Adipose tissue (tissue), 3 donors: ENCODE results near the gene HAO1. TPM values are rescaled to one million over a fixed set of nuclear protein-coding genes. Genes with fewer than 3 reads are reported as not detected.
"Not testable (repeated sequence)": the region's sequence is repeated elsewhere in the genome, so short reads cannot be mapped to it uniquely, and the experiment has no call there.

ENCODE experiments used
- H3K27ac ChIP-seq: one replicate; pipeline ENCODE4 v1.5.1; 2013; ENCODE audit warnings: low read depth, low read length
- WGBS, 3 donors: extraction: QIAGEN DNeasy Blood & Tissue Kit; methylation state at CpG; one replicate each; pipeline ENCODE4 v1.1.7; 2013; 5-methylcytosine and 5-hydroxymethylcytosine counted together
- polyA plus RNA-seq, 3 donors: library from polyadenylated mRNA; stranded (reverse); fragments of 200-250 nt; gene quantifications; one replicate each; pipeline ENCODE4 v1.2.3, GENCODE V29; 2013
- donor health status: healthy with polysubstance abuse.
- donor health status: Bipolar disorder and iron deficiency.
- donor health status: healthy.

HAO1 gene
- not detected for polyA plus RNA-seq

GRCh38 chr20:7940341-7940740, at the start of gene HAO1:
Gene HAO1 (minus strand): TSS chr20:7940458. CDS start chr20:7940422, 36 bp downstream.
- WGBS, 3 donors, result 42 to 90% (median 85%) methylated on average over 3 of the region's 3 CpGs

GRCh38 chr20:7989379-7989778, 49.1 kb upstream of the HAO1 start:
- WGBS, 3 donors, result 31 to 71% (median 33%) methylated on average over 1 of the region's 1 CpG

More at GRCh38 chr20:7940341-7940740, at the start of gene HAO1:
- no peak within 1 kb of the TSS for H3K27ac ChIP-seq

GRCh38 chr20:7985916-7986315, 45.7 kb upstream of the HAO1 start:
- WGBS, 3 donors, result 93 to 98% (median 94%) methylated on average over 4 of the region's 4 CpGs

More at GRCh38 chr20:7989379-7989778, 49.1 kb upstream of the HAO1 start:
- no peak overlapping the region for H3K27ac ChIP-seq

GRCh38 chr20:7984192-7984591, 43.9 kb upstream of the HAO1 start:
- WGBS, 3 donors, result 87 to 96% (median 88%) methylated on average over 2 of the region's 2 CpGs

More at GRCh38 chr20:7985916-7986315, 45.7 kb upstream of the HAO1 start:
- no peak overlapping the region for H3K27ac ChIP-seq

GRCh38 chr20:7981374-7981773, 41.1 kb upstream of the HAO1 start:
- no peak overlapping the region for H3K27ac ChIP-seq

More at GRCh38 chr20:7984192-7984591, 43.9 kb upstream of the HAO1 start:
- H3K27ac ChIP-seq, result no peak overlapping the region

GRCh38 chr20:7980332-7981046, 40.2 kb upstream of the HAO1 start:
- H3K27ac ChIP-seq, result no peak overlapping the region
- 61 to 67% (median 62%) methylated on average over 10 of the region's 10 CpGs for WGBS, 3 donors

- WGBS, 3 donors, result 93 to 95% (median 94%) methylated on average over 5 of the region's 5 CpGs
- H3K27ac ChIP-seq, result no peak overlapping the region
Observed at GRCh38 chr20:7977709-7978108, 37.5 kb upstream of the HAO1 start.

GRCh38 chr20:7975851-7976414, 35.7 kb upstream of the HAO1 start:
- whole genome bisulfite sequencing, 3 donors, result 76 to 82% (median 77%) methylated on average over 9 of the region's 9 CpGs
- H3K27ac ChIP-seq, result no peak overlapping the region

- WGBS, 3 donors, result 76 to 87% (median 80%) methylated on average over 4 of the region's 4 CpGs
- H3K27ac ChIP-seq, result no peak overlapping the region
Observed at GRCh38 chr20:7974785-7975435, 34.7 kb upstream of the HAO1 start.

GRCh38 chr20:7971536-7972280, 31.4 kb upstream of the HAO1 start:
- no peak overlapping the region for H3K27ac ChIP-seq
- WGBS, 3 donors, result 81 to 93% (median 89%) methylated on average over 2 of the region's 2 CpGs

- H3K27ac ChIP-seq, result no peak overlapping the region
- WGBS, 3 donors, result 52 to 78% (median 66%) methylated on average over 4 of the region's 4 CpGs
Observed at GRCh38 chr20:7967199-7967844, 27.1 kb upstream of the HAO1 start.

- H3K27ac ChIP-seq, result no peak overlapping the region
- 21 to 51% (median 48%) methylated on average over 3 of the region's 3 CpGs for WGBS, 3 donors
Observed at GRCh38 chr20:7966176-7966575, 25.9 kb upstream of the HAO1 start.

- WGBS, 3 donors, result 26 to 54% (median 36%) methylated on average over 1 of the region's 1 CpG
Observed at GRCh38 chr20:7959484-7959883, 19.2 kb upstream of the HAO1 start.

GRCh38 chr20:7956561-7956960, 16.3 kb upstream of the HAO1 start:
- H3K27ac ChIP-seq, result not testable (repeated sequence)
- 78 to 81% (median 80%) methylated on average over 9 of the region's 9 CpGs for whole genome bisulfite sequencing, 3 donors

More at GRCh38 chr20:7959484-7959883, 19.2 kb upstream of the HAO1 start:
- no peak overlapping the region for H3K27ac ChIP-seq

- no peak overlapping the region for H3K27ac ChIP-seq
- WGBS, 3 donors, result 64 to 88% (median 81%) methylated on average over 1 of the region's 1 CpG
Observed at GRCh38 chr20:7950387-7950786, 10.1 kb upstream of the HAO1 start.

GRCh38 chr20:7943891-7944290, 3.6 kb upstream of the HAO1 start:
- WGBS, 3 donors, result 30 to 39% (median 37%) methylated on average over 2 of the region's 2 CpGs
- H3K27ac ChIP-seq, result no peak overlapping the region

- no peak overlapping the region for H3K27ac ChIP-seq
- 65 to 68% (median 68%) methylated on average over 4 of the region's 4 CpGs for WGBS, 3 donors
Observed at GRCh38 chr20:7939663-7940062, 595 bp downstream of the HAO1 start.

GRCh38 chr20:7938058-7938457, 2.2 kb downstream of the HAO1 start:
- no peak overlapping the region for H3K27ac ChIP-seq
- 83 to 96% (median 91%) methylated on average over 2 of the region's 2 CpGs for WGBS, 3 donors
